ENCODE measurements around the gene FMO4.
"Not testable (repeated sequence)": the region's sequence is repeated elsewhere in the genome, so short reads cannot be mapped to it uniquely, and the experiment has no call there.

FMO4 gene

GRCh38 chr1:171335964-171336363, 22.0 kb downstream of the FMO4 start:
- DNase-seq (ENCODE audit: low spot score) = no peak

GRCh38 chr1:171339345-171339744, 25.4 kb downstream of the FMO4 start:
- not testable (repeated sequence) for DNase-seq (ENCODE audit: low spot score)

GRCh38 chr1:171343727-171344472, 29.9 kb downstream of the FMO4 start:
- no peak for DNase-seq (ENCODE audit: low spot score)

GRCh38 chr1:171344473-171344820, 30.5 kb downstream of the FMO4 start:
- DNase-seq (ENCODE audit: low spot score) = no peak

GRCh38 chr1:171345536-171345935, 31.6 kb downstream of the FMO4 start:
- no peak for DNase-seq (ENCODE audit: low spot score)

GRCh38 chr1:171346881-171347280, 32.9 kb downstream of the FMO4 start:
- DNase-seq (ENCODE audit: low spot score) = peak; percentile 17

- DNase-seq (ENCODE audit: low spot score) = no peak
These were observed 36.6 kb downstream of the FMO4 start for GRCh38 chr1:171350594-171350993.

GRCh38 chr1:171351961-171352360, 38.0 kb downstream of the FMO4 start:
- no peak for DNase-seq (ENCODE audit: low spot score)

GRCh38 chr1:171352554-171352953, 38.6 kb downstream of the FMO4 start:
- no peak for DNase-seq (ENCODE audit: low spot score)

- no peak for DNase-seq (ENCODE audit: low spot score)
These were observed 41.7 kb downstream of the FMO4 start for GRCh38 chr1:171355727-171356126.

- DNase-seq (ENCODE audit: low spot score) = no peak
These were observed 43.2 kb downstream of the FMO4 start for GRCh38 chr1:171357179-171357578.

GRCh38 chr1:171359355-171359648, 45.3 kb downstream of the FMO4 start:
- DNase-seq (ENCODE audit: low spot score) = not testable (repeated sequence)

GRCh38 chr1:171359731-171360527, 45.9 kb downstream of the FMO4 start:
- not testable (repeated sequence) for DNase-seq (ENCODE audit: low spot score)

GRCh38 chr1:171366085-171366484, 52.1 kb downstream of the FMO4 start:
- no peak for DNase-seq (ENCODE audit: low spot score)

- no peak for DNase-seq (ENCODE audit: low spot score)
These were observed 52.8 kb downstream of the FMO4 start for GRCh38 chr1:171366816-171367215.

GRCh38 chr1:171367436-171367835, 53.5 kb downstream of the FMO4 start:
- no peak for DNase-seq (ENCODE audit: low spot score)

GRCh38 chr1:171372418-171373084, 58.6 kb downstream of the FMO4 start:
- DNase-seq (ENCODE audit: low spot score) = no peak

GRCh38 chr1:171373357-171374122, 59.6 kb downstream of the FMO4 start:
- DNase-seq (ENCODE audit: low spot score) = not testable (repeated sequence)

- no peak for DNase-seq (ENCODE audit: low spot score)
These were observed 65.9 kb downstream of the FMO4 start for GRCh38 chr1:171379846-171380245.

GRCh38 chr1:171381866-171382210, 67.9 kb downstream of the FMO4 start:
- no peak for DNase-seq (ENCODE audit: low spot score)

- no peak for DNase-seq (ENCODE audit: low spot score)
These were observed 70.5 kb downstream of the FMO4 start for GRCh38 chr1:171384496-171384895.

- no peak for DNase-seq (ENCODE audit: low spot score)
These were observed 75.2 kb downstream of the FMO4 start for GRCh38 chr1:171389171-171389570.

Measured in kidney capillary endothelial cell (primary cell).